Measurements from ENCODE around the gene IWS1. TPM values are rescaled to one million over a fixed set of nuclear protein-coding genes. Genes with fewer than 3 reads are reported as not detected.

Gene IWS1
- total RNA-seq, 1 donor from 2014 or later, result 39.8 TPM

DNA sequence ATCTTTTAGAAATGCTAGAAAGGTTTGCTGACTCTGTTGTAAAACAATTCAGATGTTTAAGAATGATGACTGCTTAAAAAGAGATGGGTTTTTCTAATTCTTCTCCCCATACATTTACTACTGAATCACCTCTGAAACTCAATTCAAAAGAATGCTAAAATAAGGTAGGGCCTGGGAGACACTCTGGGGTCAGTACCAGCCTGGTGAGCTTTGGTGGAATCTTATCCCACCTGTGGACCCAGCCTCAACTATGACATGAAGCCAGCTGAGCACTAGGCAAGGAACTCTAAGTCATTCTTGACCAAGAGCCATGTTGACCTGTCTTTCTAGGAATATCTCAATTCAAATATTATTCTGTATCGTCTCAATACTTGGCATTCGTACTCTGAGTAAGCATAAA lies 44.3 kb downstream of the IWS1 start:
- TF ChIP-seq, protein P1, sequence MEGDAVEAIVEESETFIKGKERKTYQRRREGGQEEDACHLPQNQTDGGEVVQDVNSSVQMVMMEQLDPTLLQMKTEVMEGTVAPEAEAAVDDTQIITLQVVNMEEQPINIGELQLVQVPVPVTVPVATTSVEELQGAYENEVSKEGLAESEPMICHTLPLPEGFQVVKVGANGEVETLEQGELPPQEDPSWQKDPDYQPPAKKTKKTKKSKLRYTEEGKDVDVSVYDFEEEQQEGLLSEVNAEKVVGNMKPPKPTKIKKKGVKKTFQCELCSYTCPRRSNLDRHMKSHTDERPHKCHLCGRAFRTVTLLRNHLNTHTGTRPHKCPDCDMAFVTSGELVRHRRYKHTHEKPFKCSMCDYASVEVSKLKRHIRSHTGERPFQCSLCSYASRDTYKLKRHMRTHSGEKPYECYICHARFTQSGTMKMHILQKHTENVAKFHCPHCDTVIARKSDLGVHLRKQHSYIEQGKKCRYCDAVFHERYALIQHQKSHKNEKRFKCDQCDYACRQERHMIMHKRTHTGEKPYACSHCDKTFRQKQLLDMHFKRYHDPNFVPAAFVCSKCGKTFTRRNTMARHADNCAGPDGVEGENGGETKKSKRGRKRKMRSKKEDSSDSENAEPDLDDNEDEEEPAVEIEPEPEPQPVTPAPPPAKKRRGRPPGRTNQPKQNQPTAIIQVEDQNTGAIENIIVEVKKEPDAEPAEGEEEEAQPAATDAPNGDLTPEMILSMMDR (IDR thresholded peaks at IDR 0.05), result no peak
- no peak overlapping the region for H3K27ac Mint-ChIP-seq (ENCODE audit: unreplicated experiment)
- H3K9me3 Mint-ChIP-seq (ENCODE audit: unreplicated experiment), result no peaks in the 10 kb centered on the region
- no peaks in the 10 kb centered on the region for H3K27me3 Mint-ChIP-seq (ENCODE audit: unreplicated experiment)
- DNase-seq (ENCODE audit: extremely low spot score, unreplicated experiment), result no peak
- no peaks in the 10 kb centered on the region for H3K4me1 Mint-ChIP-seq (ENCODE audit: unreplicated experiment)
- peaks cover 39% of the 10 kb centered on the region for H3K36me3 Mint-ChIP-seq (ENCODE audit: unreplicated experiment)
- H3K4me3 Mint-ChIP-seq (ENCODE audit: unreplicated experiment), result no peak overlapping the region

DNA sequence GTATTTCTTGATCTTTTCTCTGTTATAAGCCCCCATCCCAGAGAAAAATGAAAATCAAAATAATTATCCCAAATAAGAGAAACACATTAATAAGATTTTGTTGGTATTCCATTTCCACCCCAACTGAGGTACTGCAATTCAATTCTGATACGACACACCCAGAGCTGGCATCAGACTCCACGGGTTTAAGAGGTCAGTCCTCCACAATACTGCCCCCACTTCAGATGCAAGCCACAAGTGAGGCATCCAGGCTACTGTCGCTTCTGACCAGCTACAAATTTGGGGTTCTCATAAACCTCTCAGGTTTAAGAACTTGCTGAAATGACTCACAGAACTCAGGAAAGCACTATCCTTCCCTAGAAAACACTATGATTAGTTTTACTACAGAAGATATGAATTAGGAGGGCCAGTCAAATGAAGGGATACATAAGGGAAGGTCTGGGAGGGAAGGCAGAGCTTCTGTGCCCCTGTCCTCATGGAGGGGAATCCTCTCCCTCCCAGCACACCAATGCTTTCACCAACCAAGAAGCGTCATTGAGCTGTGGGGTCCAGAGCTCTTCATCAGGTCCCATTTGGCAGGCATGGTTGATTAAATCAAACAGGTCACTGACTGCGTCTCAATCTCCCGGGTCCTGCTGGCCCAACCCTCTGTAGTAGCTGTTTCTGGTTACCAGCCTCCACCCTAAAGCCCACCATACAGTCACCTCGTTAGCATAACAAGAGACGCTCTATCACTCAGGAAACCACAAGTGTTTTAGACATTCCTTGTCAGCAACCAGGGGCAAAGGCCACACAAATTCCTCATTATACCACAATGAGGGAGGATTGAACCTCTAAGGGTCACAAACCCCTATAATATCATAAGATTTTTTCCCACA lies 46.2 kb downstream of the IWS1 start:
- Mint-ChIP-seq H3K9me3 (ENCODE audit: unreplicated experiment) (peaks cover 12% of the 10 kb centered on the region), H3K27me3 (ENCODE audit: unreplicated experiment) (no peaks in the 10 kb centered on the region), H3K36me3 (ENCODE audit: unreplicated experiment) (peaks cover 35% of the 10 kb centered on the region), H3K27ac (ENCODE audit: unreplicated experiment) (no peak overlapping the region), H3K4me3 (ENCODE audit: unreplicated experiment) (no peak overlapping the region), H3K4me1 (ENCODE audit: unreplicated experiment) (peaks cover 1% of the 10 kb centered on the region)
- TF ChIP-seq, protein P1 (IDR thresholded peaks at IDR 0.05), result no peak
- no peak for DNase-seq (ENCODE audit: extremely low spot score, unreplicated experiment)

- TF ChIP-seq, protein P1 (IDR thresholded peaks at IDR 0.05), result peak; percentile 77
- Mint-ChIP-seq H3K9me3 (ENCODE audit: unreplicated experiment) (peaks cover 14% of the 10 kb centered on the region), H3K36me3 (ENCODE audit: unreplicated experiment) (peaks cover 30% of the 10 kb centered on the region), H3K4me3 (ENCODE audit: unreplicated experiment) (no peak overlapping the region), H3K27ac (ENCODE audit: unreplicated experiment) (no peak overlapping the region), H3K27me3 (ENCODE audit: unreplicated experiment) (no peaks in the 10 kb centered on the region), H3K4me1 (ENCODE audit: unreplicated experiment) (peaks cover 2% of the 10 kb centered on the region)
- DNase-seq (ENCODE audit: extremely low spot score, unreplicated experiment), result no peak
These were observed 47.0 kb downstream of the IWS1 start for GRCh38 chr2:127479219-127479825.

- no peak overlapping the region for H3K4me3 Mint-ChIP-seq (ENCODE audit: unreplicated experiment)
- TF ChIP-seq, protein P1 (IDR thresholded peaks at IDR 0.05), result no peak
- H3K36me3 Mint-ChIP-seq (ENCODE audit: unreplicated experiment), result peaks cover 19% of the 10 kb centered on the region
- H3K9me3 Mint-ChIP-seq (ENCODE audit: unreplicated experiment), result peaks cover 14% of the 10 kb centered on the region
- H3K27me3 Mint-ChIP-seq (ENCODE audit: unreplicated experiment), result no peaks in the 10 kb centered on the region
- DNase-seq (ENCODE audit: extremely low spot score, unreplicated experiment), result no peak
- H3K27ac Mint-ChIP-seq (ENCODE audit: unreplicated experiment), result no peak overlapping the region
- peaks cover 2% of the 10 kb centered on the region for H3K4me1 Mint-ChIP-seq (ENCODE audit: unreplicated experiment)
These were observed 50.5 kb downstream of the IWS1 start for GRCh38 chr2:127475788-127476187.

DNA sequence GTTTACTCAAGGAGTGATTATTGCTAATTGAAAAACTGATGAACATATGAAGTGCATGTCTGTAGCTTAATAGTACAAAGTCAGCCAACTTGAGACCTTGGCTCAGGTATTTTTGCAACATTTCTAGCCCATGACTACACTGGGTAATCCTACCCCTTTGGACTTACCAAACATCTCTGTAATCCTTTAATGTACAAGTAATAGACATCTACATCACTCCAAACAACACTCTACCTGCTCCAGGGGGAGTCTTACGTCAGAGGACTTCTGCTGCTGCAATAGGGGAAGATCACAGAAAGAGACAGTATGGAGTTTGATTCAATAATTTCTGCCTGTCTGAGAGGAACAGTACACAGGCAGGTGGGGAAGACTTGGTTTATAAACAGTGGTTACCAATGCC lies 54.0 kb downstream of the IWS1 start:
- no peak overlapping the region for H3K27ac Mint-ChIP-seq (ENCODE audit: unreplicated experiment)
- H3K4me1 Mint-ChIP-seq (ENCODE audit: unreplicated experiment), result peaks cover 2% of the 10 kb centered on the region
- peaks cover 16% of the 10 kb centered on the region for H3K36me3 Mint-ChIP-seq (ENCODE audit: unreplicated experiment)
- no peak for DNase-seq (ENCODE audit: extremely low spot score, unreplicated experiment)
- H3K4me3 Mint-ChIP-seq (ENCODE audit: unreplicated experiment), result no peak overlapping the region
- TF ChIP-seq, protein P1 (IDR thresholded peaks at IDR 0.05), result no peak
- H3K27me3 Mint-ChIP-seq (ENCODE audit: unreplicated experiment), result no peaks in the 10 kb centered on the region
- H3K9me3 Mint-ChIP-seq (ENCODE audit: unreplicated experiment), result peaks cover 14% of the 10 kb centered on the region

Data from osteocyte (in vitro differentiated cells).